BE2C (cell line): ENCODE data around the gene PCK2.
"Not testable (repeated sequence)": the region's sequence is repeated elsewhere in the genome, so short reads cannot be mapped to it uniquely, and the experiment has no call there.

Experiments
- DNase-seq: peaks from one replicate; pipeline ENCODE4 v3.0.0-alpha.2; 2020
- H3K27me3 ChIP-seq: fragments of 250-450 bp; sonication (Bioruptor Pico); 2 replicates; pipeline ENCODE4 v1.5.1; 2020; ENCODE audit warnings: mild to moderate bottlenecking
- H3K36me3 ChIP-seq: fragments of 250-450 bp; sonication (Bioruptor Pico); 2 replicates; pipeline ENCODE4 v1.5.1; 2020; ENCODE audit warnings: mild to moderate bottlenecking
- H3K4me1 ChIP-seq: fragments of 250-450 bp; sonication (Bioruptor Pico); 2 replicates; pipeline ENCODE4 v1.5.1; 2020
- H3K4me3 ChIP-seq: 2 replicates; pipeline ENCODE4 v1.5.1; 2011; ENCODE audit warnings: low read depth, low read length
- H3K9me3 ChIP-seq: fragments of 250-450 bp; sonication (Bioruptor Pico); 2 replicates; pipeline ENCODE4 v1.5.1; 2020
- CTCF ChIP-seq: IDR thresholded peaks from 2 replicates; pipeline ENCODE4 v1.5.1; 2012; ENCODE audit warnings: mild to moderate bottlenecking, low read depth, low read length

Gene PCK2

GRCh38 chr14:24100982-24101494, 6.9 kb downstream of the PCK2 start:
- no peak for TF ChIP-seq CTCF

GRCh38 chr14:24102357-24103048, 8.4 kb downstream of the PCK2 start:
- DNase-seq = no peak
- TF ChIP-seq CTCF = no peak
- no peaks in the 10 kb centered on the region for H3K4me1 ChIP-seq
- no peaks in the 10 kb centered on the region for H3K9me3 ChIP-seq
- H3K4me3 ChIP-seq = no peak overlapping the region
- H3K36me3 ChIP-seq = peaks cover 36% of the 10 kb centered on the region
- H3K27me3 ChIP-seq = no peaks in the 10 kb centered on the region

More at GRCh38 chr14:24100982-24101494, 6.9 kb downstream of the PCK2 start:
- Histone ChIP-seq H3K27me3 (no peaks in the 10 kb centered on the region), H3K4me1 (no peaks in the 10 kb centered on the region), H3K36me3 (peaks cover 41% of the 10 kb centered on the region), H3K4me3 (no peak overlapping the region), H3K9me3 (no peaks in the 10 kb centered on the region)
- no peak for DNase-seq

GRCh38 chr14:24103451-24103850, 9.3 kb downstream of the PCK2 start:
- no peak overlapping the region for H3K4me3 ChIP-seq
- H3K4me1 ChIP-seq = no peaks in the 10 kb centered on the region
- H3K27me3 ChIP-seq = no peaks in the 10 kb centered on the region
- no peak for DNase-seq
- peaks cover 32% of the 10 kb centered on the region for H3K36me3 ChIP-seq
- no peaks in the 10 kb centered on the region for H3K9me3 ChIP-seq
- TF ChIP-seq CTCF = no peak

GRCh38 chr14:24105609-24106239, 11.6 kb downstream of the PCK2 start:
- H3K36me3 ChIP-seq = peaks cover 12% of the 10 kb centered on the region
- not testable (repeated sequence) for H3K27me3 ChIP-seq

GRCh38 chr14:24106672-24107271, 12.7 kb downstream of the PCK2 start:
- no peaks in the 10 kb centered on the region for H3K9me3 ChIP-seq
- TF ChIP-seq CTCF = no peak
- no peak for DNase-seq
- H3K4me1 ChIP-seq = no peaks in the 10 kb centered on the region
- no peak overlapping the region for H3K4me3 ChIP-seq
- H3K27me3 ChIP-seq = no peaks in the 10 kb centered on the region
- H3K36me3 ChIP-seq = peaks cover 12% of the 10 kb centered on the region

More at GRCh38 chr14:24105609-24106239, 11.6 kb downstream of the PCK2 start:
- H3K4me1 ChIP-seq, DNase-seq, H3K9me3 ChIP-seq, H3K4me3 ChIP-seq: not testable (repeated sequence)

DNA sequence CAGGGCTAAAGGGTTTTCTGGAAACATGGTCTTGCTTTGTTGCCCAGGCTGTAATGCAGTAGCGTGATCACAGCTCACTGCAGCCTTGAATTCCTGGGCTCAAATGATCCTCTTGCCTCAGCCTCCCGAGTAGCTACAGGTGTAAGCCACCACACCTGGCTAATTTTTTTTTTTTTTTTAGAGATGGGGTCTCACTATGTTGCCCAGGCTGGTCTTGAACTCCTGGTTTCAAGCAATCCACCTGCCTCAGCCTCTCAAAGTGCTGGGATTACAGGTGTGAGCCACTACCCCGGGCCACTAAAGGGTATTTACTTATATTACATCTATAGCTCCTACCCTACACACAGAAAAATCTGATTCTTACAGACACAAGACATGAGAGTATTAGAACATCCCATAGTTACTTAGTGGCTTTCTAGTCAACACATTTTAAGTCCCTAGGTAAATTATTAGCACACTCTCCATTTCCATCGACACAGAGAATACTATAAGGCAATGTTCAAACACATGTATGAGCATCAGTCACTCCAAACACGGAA, 14.3 kb downstream of the PCK2 start:
- Histone ChIP-seq H3K4me1 (no peaks in the 10 kb centered on the region), H3K27me3 (no peaks in the 10 kb centered on the region), H3K36me3 (peaks cover 4% of the 10 kb centered on the region), H3K9me3 (no peaks in the 10 kb centered on the region), H3K4me3 (no peak overlapping the region)
- no peak for DNase-seq
- TF ChIP-seq CTCF = no peak
